ENCODE measurements around the gene B3GNT3.

The B3GNT3 gene

GRCh38 chr19:17794731-17795494, at the start of gene B3GNT3:
TSS of gene B3GNT3 (plus strand) at chr19:17795138. CDS start at chr19:17807808, 12,670 bp downstream.
- no peak for DNase-seq (ENCODE audit: low spot score)

GRCh38 chr19:17747205-17748098, 47.5 kb upstream of the B3GNT3 start:
- DNase-seq (ENCODE audit: low spot score): peak; percentile 96

GRCh38 chr19:17748884-17749638, 45.9 kb upstream of the B3GNT3 start:
- no peak for DNase-seq (ENCODE audit: low spot score)

GRCh38 chr19:17749912-17750317, 45.0 kb upstream of the B3GNT3 start:
- DNase-seq (ENCODE audit: low spot score): no peak

- no peak for DNase-seq (ENCODE audit: low spot score)
Observed at GRCh38 chr19:17751103-17751911, 43.6 kb upstream of the B3GNT3 start, which contains the start of gene FCHO1. TSS of gene FCHO1 (plus strand) at chr19:17751477. CDS start at chr19:17755165, 3,688 bp downstream.

GRCh38 chr19:17751912-17752273, 43.0 kb upstream of the B3GNT3 start:
- DNase-seq (ENCODE audit: low spot score): no peak

- DNase-seq (ENCODE audit: low spot score): no peak
Observed at GRCh38 chr19:17752865-17753639, 41.9 kb upstream of the B3GNT3 start.

- DNase-seq (ENCODE audit: low spot score): no peak
Observed at GRCh38 chr19:17753976-17754375, 41.0 kb upstream of the B3GNT3 start.

- no peak for DNase-seq (ENCODE audit: low spot score)
Observed at GRCh38 chr19:17754634-17755442, 40.1 kb upstream of the B3GNT3 start.

- no peak for DNase-seq (ENCODE audit: low spot score)
Observed at GRCh38 chr19:17755443-17755890, 39.5 kb upstream of the B3GNT3 start.

GRCh38 chr19:17755977-17756670, 38.8 kb upstream of the B3GNT3 start:
- peak; percentile 52 for DNase-seq (ENCODE audit: low spot score)

GRCh38 chr19:17757125-17757524, 37.8 kb upstream of the B3GNT3 start:
- DNase-seq (ENCODE audit: low spot score): no peak

- DNase-seq (ENCODE audit: low spot score): no peak
Observed at GRCh38 chr19:17758515-17758914, 36.4 kb upstream of the B3GNT3 start.

- DNase-seq (ENCODE audit: low spot score): no peak
Observed at GRCh38 chr19:17761148-17761547, 33.8 kb upstream of the B3GNT3 start.

GRCh38 chr19:17762505-17763229, 32.3 kb upstream of the B3GNT3 start:
- DNase-seq (ENCODE audit: low spot score): peak; percentile 82

- no peak for DNase-seq (ENCODE audit: low spot score)
Observed at GRCh38 chr19:17764348-17764747, 30.6 kb upstream of the B3GNT3 start.

GRCh38 chr19:17765069-17765618, 29.8 kb upstream of the B3GNT3 start:
- DNase-seq (ENCODE audit: low spot score): no peak

GRCh38 chr19:17766543-17767131, 28.3 kb upstream of the B3GNT3 start:
- peak; percentile 92 for DNase-seq (ENCODE audit: low spot score)
